HEK293 (cell line): ENCODE results near the gene TNFSF12.

ENCODE experiments used
- CTCF ChIA-PET: fragments of 350-600 bp; formaldehyde crosslinking; extraction: SDS; loops from one replicate; lab custom pipeline; 2021; ENCODE audit warnings: antibody characterized with exemption; lab: Yijun Ruan, JAX
- POLR2A ChIA-PET: fragments of 300-600 bp; formaldehyde crosslinking; extraction: SDS; loops from one replicate; lab custom pipeline; 2020; ENCODE audit warnings: antibody characterized with exemption, inconsistent platforms; lab: Yijun Ruan, JAX
- H3K27ac ChIP-seq: fragments of 200-500 bp; sonication (Bioruptor generic); 2 replicates; pipeline ENCODE4 v1.5.1; 2014; ENCODE audit warnings: low read depth, low read length, control low read depth, inconsistent platforms; ENCODE audit errors: extremely low read depth
- H3K36me3 ChIP-seq, 2 experiments: fragments of 200-500 bp in 1 of 2; sonication (Bioruptor generic) in 1 of 2; 1 replicate in 1 of 2; 2 replicates in 1 of 2; pipeline ENCODE4 v1.5.1; 2014 to 2017; ENCODE audit warnings: inconsistent platforms in 2 of 2, low read length in 2 of 2; ENCODE audit not compliant: control insufficient read depth in 2 of 2, insufficient read depth in 1 of 2
- H3K4me1 ChIP-seq: fragments of 200-500 bp; sonication (Bioruptor generic); 2 replicates; pipeline ENCODE4 v1.5.1; 2014; ENCODE audit warnings: mild to moderate bottlenecking, low read length, inconsistent platforms; ENCODE audit not compliant: control insufficient read depth, insufficient read depth
- H3K4me3 ChIP-seq: 2 replicates; pipeline ENCODE4 v1.5.1; 2011; ENCODE audit warnings: low read depth, mild to moderate bottlenecking, control low read depth, low read length, moderate library complexity
- H3K9me3 ChIP-seq: fragments of 200-500 bp; sonication (Bioruptor generic); 2 replicates; pipeline ENCODE4 v1.5.1; 2014; ENCODE audit warnings: low read depth, low read length, inconsistent platforms; ENCODE audit not compliant: control insufficient read depth, insufficient read depth
- CTCF ChIP-seq: fragments of 450-650 bp; formaldehyde crosslinking; IDR thresholded peaks from 2 replicates; pipeline ENCODE4 v1.5.1; 2016; ENCODE audit warnings: missing biosample characterization, missing genetic modification characterization
- INSM2 ChIP-seq: fragments of 450-650 bp; formaldehyde crosslinking; IDR thresholded peaks from 2 replicates; pipeline ENCODE4 v1.5.1; 2016; ENCODE audit warnings: missing biosample characterization, missing genetic modification characterization
- PRDM1 ChIP-seq: fragments of 450-650 bp; formaldehyde crosslinking; IDR thresholded peaks from 2 replicates; pipeline ENCODE4; 2016; ENCODE audit warnings: missing biosample characterization, missing genetic modification characterization
- PRDM10 ChIP-seq: fragments of 450-650 bp; formaldehyde crosslinking; IDR thresholded peaks from 2 replicates; pipeline ENCODE4 v1.5.1; 2016; ENCODE audit warnings: missing biosample characterization, missing genetic modification characterization
- RBAK ChIP-seq: fragments of 450-650 bp; formaldehyde crosslinking; IDR thresholded peaks from 2 replicates; pipeline ENCODE4 v1.5.1; 2016; ENCODE audit warnings: missing biosample characterization, missing genetic modification characterization
- ZFP3 ChIP-seq: fragments of 450-650 bp; formaldehyde crosslinking; IDR thresholded peaks from 2 replicates; pipeline ENCODE4 v1.5.1; 2016; ENCODE audit warnings: low read depth, missing biosample characterization, missing genetic modification characterization
- ZNF132 ChIP-seq: fragments of 450-650 bp; formaldehyde crosslinking; IDR thresholded peaks from 2 replicates; pipeline ENCODE4 v1.5.1; 2017; ENCODE audit warnings: missing biosample characterization, missing genetic modification characterization, borderline replicate concordance
- ZNF280D ChIP-seq: fragments of 450-650 bp; formaldehyde crosslinking; IDR thresholded peaks from 2 replicates; pipeline ENCODE4 v1.5.1; 2016; ENCODE audit warnings: missing biosample characterization, missing genetic modification characterization
- ZNF350 ChIP-seq: fragments of 450-650 bp; formaldehyde crosslinking; IDR thresholded peaks from 2 replicates; pipeline ENCODE4 v1.5.0; 2017; ENCODE audit warnings: missing biosample characterization, mild to moderate bottlenecking, missing genetic modification characterization
- ZNF37A ChIP-seq: fragments of 450-650 bp; IDR thresholded peaks from 2 replicates; pipeline ENCODE4 v1.5.1; 2018; ENCODE audit warnings: missing biosample characterization, missing genetic modification characterization
- ZNF510 ChIP-seq: fragments of 450-650 bp; formaldehyde crosslinking; IDR thresholded peaks from 2 replicates; pipeline ENCODE4 v1.5.1; 2018; ENCODE audit warnings: mild to moderate bottlenecking, missing genetic modification characterization, missing biosample characterization; ENCODE audit not compliant: insufficient replicate concordance
- ZNF558 ChIP-seq: fragments of 450-650 bp; formaldehyde crosslinking; IDR thresholded peaks from 2 replicates; pipeline ENCODE4 v1.5.1; 2016; ENCODE audit warnings: missing biosample characterization, missing genetic modification characterization
- ZNF777 ChIP-seq: fragments of 450-650 bp; formaldehyde crosslinking; IDR thresholded peaks from 2 replicates; pipeline ENCODE4 v1.5.1; 2017; ENCODE audit warnings: missing biosample characterization, missing genetic modification characterization, borderline replicate concordance
- ZNF791 ChIP-seq: fragments of 450-650 bp; formaldehyde crosslinking; IDR thresholded peaks from 2 replicates; pipeline ENCODE4 v1.5.1; 2016; ENCODE audit warnings: missing biosample characterization, missing genetic modification characterization
- TF ChIP-seq, protein P1 (sequence below): fragments of 450-650 bp; IDR thresholded peaks from 2 replicates; pipeline ENCODE4 v1.5.1; 2018; ENCODE audit warnings: missing biosample characterization, missing genetic modification characterization
- TF ChIP-seq, protein P2 (sequence below): fragments of 450-650 bp; formaldehyde crosslinking; IDR thresholded peaks from 2 replicates; pipeline ENCODE4 v1.5.1; 2016; ENCODE audit warnings: missing biosample characterization, missing genetic modification characterization
- TF ChIP-seq, protein P3 (sequence below): fragments of 450-650 bp; formaldehyde crosslinking; optimal IDR thresholded peaks from 2 replicates; pipeline ENCODE3; 2016; ENCODE audit warnings: missing biosample characterization, mild to moderate bottlenecking, missing genetic modification characterization

TNFSF12 gene

DNA sequence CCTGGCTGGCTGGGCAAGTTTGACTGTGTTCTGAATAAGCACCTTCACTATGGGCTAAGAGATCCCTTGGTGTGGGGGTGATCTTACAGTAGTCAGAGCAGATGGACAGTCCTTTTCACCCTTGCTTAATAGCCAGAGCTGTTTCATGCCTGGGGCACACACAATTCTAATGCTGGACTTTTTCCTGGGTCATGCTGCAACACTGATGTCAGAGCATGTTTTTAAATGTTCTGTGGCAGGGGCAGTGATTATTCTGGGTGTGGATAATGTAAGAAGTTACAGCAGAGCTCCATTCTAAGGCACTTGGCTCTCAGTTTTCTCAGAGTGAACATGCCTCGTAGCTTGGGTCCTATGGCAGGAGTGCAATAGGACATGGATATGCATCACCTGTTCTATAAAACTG, 26.6 kb downstream of the TNFSF12 start:
- ChIA-PET CTCF (interaction anchor here (1.3 to 1.5 kb wide), 3 partner anchors 11 to 112 kb away, joined by 3 to 6 read pairs (median 3); no protein-coding TSS in a partner anchor), POLR2A (interaction anchor here (1.0 to 8.2 kb wide), 4 partner anchors 10 to 246 kb away, joined by 3 to 98 read pairs (median 42); partner anchors contain the start of genes ATP1B2, MPDU1, TP53 and WRAP53)
- TF ChIP-seq, protein P1, sequence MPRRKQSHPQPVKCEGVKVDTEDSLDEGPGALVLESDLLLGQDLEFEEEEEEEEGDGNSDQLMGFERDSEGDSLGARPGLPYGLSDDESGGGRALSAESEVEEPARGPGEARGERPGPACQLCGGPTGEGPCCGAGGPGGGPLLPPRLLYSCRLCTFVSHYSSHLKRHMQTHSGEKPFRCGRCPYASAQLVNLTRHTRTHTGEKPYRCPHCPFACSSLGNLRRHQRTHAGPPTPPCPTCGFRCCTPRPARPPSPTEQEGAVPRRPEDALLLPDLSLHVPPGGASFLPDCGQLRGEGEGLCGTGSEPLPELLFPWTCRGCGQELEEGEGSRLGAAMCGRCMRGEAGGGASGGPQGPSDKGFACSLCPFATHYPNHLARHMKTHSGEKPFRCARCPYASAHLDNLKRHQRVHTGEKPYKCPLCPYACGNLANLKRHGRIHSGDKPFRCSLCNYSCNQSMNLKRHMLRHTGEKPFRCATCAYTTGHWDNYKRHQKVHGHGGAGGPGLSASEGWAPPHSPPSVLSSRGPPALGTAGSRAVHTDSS: no peak
- TF ChIP-seq ZNF132 (tag by site-specific recombination) (no peak), ZNF510 (no peak), ZNF37A (tag by site-specific recombination) (no peak), PRDM1 (tag by site-specific recombination) (no peak), ZNF558 (tag by site-specific recombination) (no peak), PRDM10 (no peak), ZNF280D (no peak), INSM2 (tag by site-specific recombination) (no peak), ZNF350 (tag by site-specific recombination) (no peak), ZFP3 (no peak), ZNF791 (tag by site-specific recombination) (no peak), CTCF (no peak), ZNF777 (no peak), RBAK (tag by site-specific recombination) (no peak)
- TF ChIP-seq, protein P2, sequence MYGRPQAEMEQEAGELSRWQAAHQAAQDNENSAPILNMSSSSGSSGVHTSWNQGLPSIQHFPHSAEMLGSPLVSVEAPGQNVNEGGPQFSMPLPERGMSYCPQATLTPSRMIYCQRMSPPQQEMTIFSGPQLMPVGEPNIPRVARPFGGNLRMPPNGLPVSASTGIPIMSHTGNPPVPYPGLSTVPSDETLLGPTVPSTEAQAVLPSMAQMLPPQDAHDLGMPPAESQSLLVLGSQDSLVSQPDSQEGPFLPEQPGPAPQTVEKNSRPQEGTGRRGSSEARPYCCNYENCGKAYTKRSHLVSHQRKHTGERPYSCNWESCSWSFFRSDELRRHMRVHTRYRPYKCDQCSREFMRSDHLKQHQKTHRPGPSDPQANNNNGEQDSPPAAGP: no peak
- TF ChIP-seq, protein P3, sequence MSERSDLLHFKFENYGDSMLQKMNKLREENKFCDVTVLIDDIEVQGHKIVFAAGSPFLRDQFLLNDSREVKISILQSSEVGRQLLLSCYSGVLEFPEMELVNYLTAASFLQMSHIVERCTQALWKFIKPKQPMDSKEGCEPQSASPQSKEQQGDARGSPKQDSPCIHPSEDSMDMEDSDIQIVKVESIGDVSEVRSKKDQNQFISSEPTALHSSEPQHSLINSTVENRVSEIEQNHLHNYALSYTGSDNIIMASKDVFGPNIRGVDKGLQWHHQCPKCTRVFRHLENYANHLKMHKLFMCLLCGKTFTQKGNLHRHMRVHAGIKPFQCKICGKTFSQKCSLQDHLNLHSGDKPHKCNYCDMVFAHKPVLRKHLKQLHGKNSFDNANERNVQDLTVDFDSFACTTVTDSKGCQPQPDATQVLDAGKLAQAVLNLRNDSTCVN (tag by site-specific recombination): no peak
- Histone ChIP-seq H3K27ac (peak overlapping the region; percentile 35), H3K9me3 (no peaks in the 10 kb centered on the region), H3K36me3 (peaks cover 48 to 81% of the 10 kb centered on the region in 2 experiments), H3K4me1 (peaks cover 5% of the 10 kb centered on the region), H3K4me3 (no peak overlapping the region)
